Activated CD4-positive, CD25-positive, alpha-beta regulatory T cell (primary cell): ENCODE measurements around the gene WASL.
A peak's percentile ranks its signal among the peaks of the same experiment; 100 is the strongest.
"Not testable (repeated sequence)": the region's sequence is repeated elsewhere in the genome, so short reads cannot be mapped to it uniquely, and the experiment has no call there.

ENCODE experiments used
- DNase-seq, 4 experiments: peaks; one replicate each; lab custom pipeline; 2025; lab: John Stamatoyannopoulos, UW

Gene WASL

GRCh38 chr7:123769371-123769770 is 20.6 kb upstream of the WASL start:
- DNase-seq, result no peak

GRCh38 chr7:123768493-123768892 is 19.7 kb upstream of the WASL start:
- no peak for DNase-seq

- no peak for DNase-seq
Measured at GRCh38 chr7:123763191-123763661, 14.4 kb upstream of the WASL start.

- no peak for DNase-seq
Measured at GRCh38 chr7:123761729-123762128, 12.9 kb upstream of the WASL start.

- no peak for DNase-seq
Measured at GRCh38 chr7:123757095-123757494, 8.3 kb upstream of the WASL start.

- no peak for DNase-seq
Measured at GRCh38 chr7:123755338-123755737, 6.5 kb upstream of the WASL start.

GRCh38 chr7:123754271-123754871 is 5.6 kb upstream of the WASL start:
- DNase-seq, result no peak

GRCh38 chr7:123752534-123752933 is 3.7 kb upstream of the WASL start:
- no peak for DNase-seq

- DNase-seq, result no peak
Measured at GRCh38 chr7:123751821-123752220, 3.0 kb upstream of the WASL start.

- no peak for DNase-seq
Measured at GRCh38 chr7:123750389-123751230, 1.8 kb upstream of the WASL start.

GRCh38 chr7:123749537-123749857 is 694 bp upstream of the WASL start:
- peak in 1 of 4 experiments; percentile 1 for DNase-seq

- peak in 1 of 4 experiments; percentile 13 for DNase-seq
Measured at GRCh38 chr7:123748171-123748733, 551 bp downstream of the WASL start.

- peak in 2 of 4 experiments; percentile 0 to 5 for DNase-seq
Measured at GRCh38 chr7:123747620-123748141, 1.1 kb downstream of the WASL start.

- no peak for DNase-seq
Measured at GRCh38 chr7:123746931-123747488, 1.8 kb downstream of the WASL start.

GRCh38 chr7:123746055-123746454 is 2.7 kb downstream of the WASL start:
- no peak for DNase-seq

- no peak for DNase-seq
Measured at GRCh38 chr7:123745437-123745836, 3.4 kb downstream of the WASL start.

GRCh38 chr7:123744416-123744815 is 4.4 kb downstream of the WASL start:
- no peak for DNase-seq

- DNase-seq, result no peak
Measured at GRCh38 chr7:123741940-123742339, 6.9 kb downstream of the WASL start.

GRCh38 chr7:123738808-123739207 is 10.0 kb downstream of the WASL start:
- DNase-seq, result no peak

GRCh38 chr7:123738356-123738755 is 10.4 kb downstream of the WASL start:
- no peak for DNase-seq

GRCh38 chr7:123737168-123737674 is 11.6 kb downstream of the WASL start:
- not testable (repeated sequence) for DNase-seq

- no peak for DNase-seq
Measured at GRCh38 chr7:123735539-123735938, 13.3 kb downstream of the WASL start.
